HG02678 (cell line): ENCODE data around the gene UBE2D1.
"Not testable (repeated sequence)": the region's sequence is repeated elsewhere in the genome, so short reads cannot be mapped to it uniquely, and the experiment has no call there.

Experiments
- ATAC-seq: cut with Tn5 transposase; IDR thresholded peaks from one replicate; pipeline ENCODE4 v1.9.1; 2021; ENCODE audit warnings: mild to moderate bottlenecking, moderate library complexity; ENCODE audit not compliant: unreplicated experiment

UBE2D1 gene

DNA sequence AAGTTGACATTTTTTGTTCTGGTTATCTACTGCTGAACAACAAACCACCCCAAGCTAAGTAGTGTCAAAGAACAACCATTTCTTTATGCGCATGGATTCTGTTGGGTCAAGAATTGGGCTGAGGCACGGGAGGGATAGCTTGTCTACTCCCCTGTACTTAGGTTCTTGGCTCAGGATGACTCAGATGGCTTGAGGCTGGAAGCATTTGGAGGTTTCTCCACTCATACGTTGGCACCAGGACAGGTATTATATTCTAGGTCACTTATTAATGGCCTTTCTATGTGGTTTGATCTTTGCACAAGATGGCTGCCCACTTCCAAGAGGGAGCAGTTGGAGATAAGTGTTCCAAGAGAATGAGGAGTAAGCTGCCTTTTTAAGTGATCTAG lies 38.6 kb downstream of the UBE2D1 start:
- no peak for ATAC-seq

DNA sequence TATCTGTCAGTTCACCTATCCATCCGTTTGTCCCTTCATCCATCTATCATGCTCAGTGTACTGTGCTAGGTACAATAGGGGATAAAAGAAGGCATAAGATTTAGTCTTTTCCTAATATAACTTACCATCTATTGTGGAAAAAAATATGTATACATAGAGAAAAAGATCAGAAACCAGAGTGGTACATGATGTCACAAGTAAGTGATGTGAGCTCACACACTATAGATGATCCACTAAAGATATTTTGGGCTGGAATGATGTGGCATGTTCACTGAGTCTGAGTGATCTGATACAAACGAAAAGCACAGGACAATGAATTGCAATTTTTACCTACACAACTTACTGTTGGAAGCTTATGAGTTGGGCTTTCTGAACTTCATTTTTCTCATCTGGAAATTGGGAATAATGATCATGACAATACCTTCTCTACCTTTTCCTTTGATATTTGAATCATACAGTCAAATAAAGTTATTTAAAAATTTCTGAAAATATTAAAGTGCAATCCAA lies 47.7 kb downstream of the UBE2D1 start:
- ATAC-seq = no peak

DNA sequence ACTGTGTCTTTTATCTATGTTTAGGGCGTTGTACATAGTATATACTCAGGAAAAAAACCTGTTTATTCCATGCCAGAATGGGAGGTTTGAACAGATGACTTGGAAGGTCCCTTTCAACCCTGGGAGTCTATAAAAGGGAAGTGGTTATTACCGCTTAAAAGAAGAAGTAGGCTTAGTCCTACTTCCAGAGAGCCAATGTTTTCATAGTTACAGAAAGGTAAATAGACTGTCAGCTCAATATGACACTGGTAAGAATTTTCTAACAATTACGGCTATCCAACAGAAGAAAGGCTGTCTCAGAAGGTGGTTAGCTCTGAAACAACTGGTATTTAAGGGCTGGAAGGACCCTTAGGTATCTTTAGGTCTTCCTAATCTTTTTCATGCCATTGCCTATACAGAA lies 49.3 kb downstream of the UBE2D1 start:
- peak; percentile 44 for ATAC-seq

DNA sequence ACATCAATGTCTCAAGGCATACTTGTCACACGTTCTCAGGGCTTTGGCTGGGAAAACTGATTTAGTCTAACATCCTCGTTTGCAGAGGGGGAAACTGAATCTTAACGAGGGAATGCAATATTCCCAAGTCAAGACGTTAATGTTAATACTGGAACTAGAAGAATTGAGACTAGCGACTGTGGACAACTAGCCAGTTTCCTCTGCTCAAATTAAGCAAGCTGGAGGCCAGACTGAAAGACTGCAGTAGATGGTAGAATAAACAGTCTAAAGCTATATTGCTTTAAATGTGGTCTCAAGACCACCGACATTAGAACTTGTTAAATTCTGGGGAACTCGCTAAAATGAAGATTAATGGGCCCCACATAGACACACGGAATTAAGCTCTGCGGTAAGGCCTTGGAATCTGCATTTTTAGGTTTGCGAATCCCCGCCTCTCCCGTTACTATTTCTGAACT lies 49.8 kb downstream of the UBE2D1 start:
- ATAC-seq = peak; percentile 0

DNA sequence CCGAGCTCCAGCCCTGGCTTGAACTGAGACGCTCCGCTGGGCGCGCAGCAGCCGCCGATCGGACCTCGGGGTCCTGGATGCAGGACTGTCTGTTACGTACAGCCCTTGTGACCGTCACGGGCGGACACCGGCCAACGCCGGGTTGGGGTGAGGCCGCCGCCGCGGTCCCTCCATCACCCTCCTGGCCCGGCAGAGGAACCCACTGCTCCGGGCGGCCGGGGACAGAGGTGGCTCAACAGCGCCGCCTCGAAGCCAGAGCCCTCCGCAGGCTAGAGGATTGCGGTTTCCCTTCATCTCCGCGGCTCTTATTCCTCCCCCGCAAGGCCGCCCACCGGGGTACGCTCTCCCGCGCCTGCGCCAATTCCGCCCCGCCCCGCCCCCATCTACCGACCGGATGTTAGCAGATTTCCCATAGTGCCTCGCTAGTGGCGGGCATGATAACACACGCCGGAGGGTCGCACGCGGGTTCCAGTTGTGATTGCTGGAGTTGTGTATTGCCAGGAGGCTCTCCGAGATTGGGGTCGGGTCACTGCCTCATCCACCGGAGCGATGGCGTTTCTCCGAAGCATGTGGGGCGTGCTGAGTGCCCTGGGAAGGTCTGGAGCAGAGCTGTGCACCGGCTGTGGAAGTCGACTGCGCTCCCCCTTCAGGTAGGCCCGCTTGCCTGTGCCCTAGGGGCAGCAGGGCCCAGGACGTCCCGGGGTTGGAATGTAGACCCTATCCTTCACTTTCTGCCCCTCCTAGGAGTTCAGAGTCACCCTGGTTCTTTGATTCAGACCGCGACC lies 50.4 kb downstream of the UBE2D1 start, which contains the start of gene TFAM:
Gene TFAM, plus strand, starts transcription at position 412 of the 785 bp plus-strand sequence. Its CDS starts 138 bp downstream, at position 550.
- peak; percentile 90 for ATAC-seq

DNA sequence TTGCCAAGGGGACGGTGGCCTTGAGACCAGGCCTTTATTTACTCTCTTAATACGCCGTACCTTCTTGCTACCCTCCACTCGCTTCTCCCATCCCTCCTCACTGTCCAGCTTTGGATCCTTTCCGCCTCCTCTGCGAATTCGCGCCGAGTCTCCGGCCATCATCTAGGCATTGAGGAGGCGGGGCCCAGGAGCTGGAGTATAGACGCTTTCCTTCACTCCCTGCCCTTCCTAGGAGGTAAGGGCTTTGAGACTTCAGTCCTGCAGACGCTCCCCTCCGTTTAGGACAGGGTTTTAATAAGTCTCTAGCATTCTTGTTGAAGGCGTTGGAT lies 50.9 kb downstream of the UBE2D1 start:
- peak; percentile 1 for ATAC-seq

DNA sequence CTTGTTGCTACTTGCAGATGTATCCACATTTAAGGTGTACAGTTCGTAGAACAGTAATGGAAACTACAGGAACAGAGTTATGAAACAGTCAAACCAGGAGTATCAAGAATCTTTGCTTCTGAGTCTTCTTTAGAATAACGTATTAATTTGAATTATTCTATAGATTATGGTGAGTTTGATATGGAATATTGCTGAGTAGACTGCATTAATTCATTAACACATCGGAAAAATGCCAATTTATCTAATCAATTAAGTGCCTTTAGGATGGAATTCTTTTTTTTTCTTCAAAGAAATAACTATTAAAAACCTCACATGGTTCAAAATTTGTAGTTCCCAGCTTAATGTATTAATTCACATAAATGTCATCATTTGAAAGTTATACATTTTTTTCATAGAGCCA lies 54.2 kb downstream of the UBE2D1 start:
- no peak for ATAC-seq

DNA sequence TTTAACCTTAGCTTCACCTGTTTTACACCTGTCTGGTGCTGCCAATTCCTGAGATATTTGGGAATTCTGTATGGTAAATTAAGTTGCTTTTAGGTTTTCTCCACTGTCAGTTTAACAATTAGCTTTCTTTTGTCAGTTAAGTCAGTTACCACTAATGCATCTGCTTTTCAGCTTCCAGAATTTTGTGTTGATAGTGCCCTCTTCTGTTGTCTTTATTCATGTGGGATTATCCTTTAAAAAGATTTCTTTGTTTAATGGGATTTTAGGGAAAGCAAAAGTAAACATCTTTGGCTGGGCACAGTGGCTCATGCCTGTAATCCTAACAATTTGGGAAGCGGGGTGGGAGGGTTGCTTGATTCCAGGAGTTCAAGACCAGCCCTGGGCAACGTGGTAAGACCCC lies 58.5 kb downstream of the UBE2D1 start:
- ATAC-seq = no peak

DNA sequence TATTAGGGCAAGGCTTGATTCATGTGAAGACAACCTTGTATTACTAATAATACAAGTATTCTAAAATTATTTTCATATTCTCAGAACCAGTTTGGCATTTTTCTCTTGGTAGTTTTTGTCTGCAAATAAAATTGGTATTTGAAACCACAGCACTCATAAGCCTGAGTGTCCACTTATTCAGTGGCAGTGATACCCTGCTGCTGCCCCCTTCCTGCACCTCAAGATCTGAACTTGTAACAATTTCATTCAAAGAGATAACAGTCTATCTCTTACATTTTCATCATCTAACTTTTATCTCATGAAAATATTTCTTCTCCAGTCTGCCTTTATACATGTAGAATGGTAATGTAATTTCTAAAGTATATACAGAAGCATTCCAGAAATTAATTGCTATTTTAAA lies 59.7 kb downstream of the UBE2D1 start:
- ATAC-seq = no peak

DNA sequence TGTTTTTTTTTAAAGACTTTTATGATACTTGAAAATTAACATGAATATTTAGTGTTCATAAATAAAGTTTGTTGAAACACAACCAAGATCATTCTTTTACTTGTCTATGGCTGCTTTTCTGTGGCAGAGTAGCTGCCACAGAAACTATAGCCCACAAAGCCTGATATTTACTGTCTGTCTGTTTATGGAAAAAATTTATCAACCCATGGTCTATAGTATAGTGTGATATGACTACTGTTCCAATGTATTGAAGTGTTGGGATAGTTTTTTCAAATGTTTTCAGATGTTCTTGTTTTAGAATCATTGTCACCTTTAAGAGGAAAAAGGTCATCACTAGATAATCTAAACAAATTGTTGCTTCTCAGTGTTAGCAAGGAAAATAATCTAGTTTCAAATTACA lies 61.3 kb downstream of the UBE2D1 start:
- no peak for ATAC-seq

DNA sequence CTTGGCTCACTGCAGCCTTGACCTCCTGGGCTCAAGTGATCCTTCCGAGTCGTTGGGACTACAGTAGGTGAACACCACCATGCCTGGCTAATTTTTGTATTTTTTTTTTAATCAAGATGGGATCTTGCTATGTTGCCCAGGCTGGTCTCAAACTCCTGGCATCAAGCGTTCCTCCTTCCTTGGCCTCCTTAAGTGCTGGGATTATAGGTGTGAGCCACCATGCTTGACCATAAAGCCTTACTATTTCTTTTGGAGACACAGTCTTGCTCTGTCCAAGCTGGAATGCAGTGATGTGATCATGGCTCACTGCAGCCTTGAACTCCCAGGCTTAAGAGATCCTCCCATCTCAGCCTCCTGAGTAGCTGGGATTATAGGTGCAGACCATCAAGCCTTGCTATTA lies 63.0 kb downstream of the UBE2D1 start:
- no peak for ATAC-seq

DNA sequence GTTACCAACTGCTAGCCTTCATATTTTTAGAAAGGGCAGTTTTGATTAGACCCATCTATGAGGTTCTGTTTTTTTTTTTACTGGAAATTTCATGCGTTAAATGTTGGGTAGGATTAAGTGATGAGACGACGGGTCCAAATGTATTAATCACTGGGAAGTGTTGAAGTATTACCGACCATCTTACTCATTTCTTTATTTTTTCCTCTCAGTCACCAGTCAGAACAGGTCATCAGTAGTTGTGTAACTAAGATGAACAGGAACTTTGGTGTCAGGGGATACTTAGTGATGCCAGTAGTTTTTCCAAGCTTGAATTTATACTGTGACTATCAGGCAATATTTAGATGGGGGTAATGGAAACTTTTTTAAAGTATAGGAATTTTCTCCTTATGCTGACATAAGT lies 64.6 kb downstream of the UBE2D1 start:
- no peak for ATAC-seq

DNA sequence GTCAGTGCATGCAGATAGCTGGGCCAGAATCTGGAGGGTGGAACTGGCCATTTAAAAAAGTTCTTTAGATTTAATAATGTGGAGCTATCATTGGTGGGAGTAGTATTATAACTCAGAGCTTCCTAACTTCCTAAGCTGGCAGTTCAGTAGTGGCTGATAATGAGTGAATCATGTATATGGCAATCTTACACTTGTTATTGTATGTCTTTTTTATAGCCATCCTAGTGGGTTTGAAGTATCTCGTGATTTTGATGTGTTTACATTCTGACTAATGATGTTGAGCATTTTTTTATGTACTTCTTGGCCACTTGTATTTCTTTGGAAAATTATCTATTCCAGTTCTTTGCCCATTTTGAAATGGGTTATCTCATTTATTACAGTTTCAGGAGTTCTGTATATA lies 65.8 kb downstream of the UBE2D1 start:
- no peak for ATAC-seq

DNA sequence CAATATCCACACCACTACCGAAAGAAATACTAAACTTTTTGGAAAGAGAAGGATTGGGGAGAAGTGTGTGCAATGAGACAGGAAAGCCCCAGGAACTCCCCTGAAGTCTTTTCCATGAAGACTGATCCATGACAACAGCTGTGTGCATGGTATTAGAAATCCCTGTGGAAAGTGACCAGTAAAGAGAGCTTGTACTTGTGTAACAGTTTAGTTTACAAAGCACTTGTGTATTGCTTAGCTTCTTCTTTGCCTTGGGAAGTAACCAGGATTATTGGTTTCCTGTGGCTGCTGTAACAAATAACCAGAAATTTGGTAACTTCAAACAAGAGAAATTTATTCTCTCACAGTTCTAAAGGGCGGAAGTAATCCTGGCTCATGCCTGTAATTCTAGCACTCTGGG lies 69.2 kb downstream of the UBE2D1 start:
- ATAC-seq = no peak

DNA sequence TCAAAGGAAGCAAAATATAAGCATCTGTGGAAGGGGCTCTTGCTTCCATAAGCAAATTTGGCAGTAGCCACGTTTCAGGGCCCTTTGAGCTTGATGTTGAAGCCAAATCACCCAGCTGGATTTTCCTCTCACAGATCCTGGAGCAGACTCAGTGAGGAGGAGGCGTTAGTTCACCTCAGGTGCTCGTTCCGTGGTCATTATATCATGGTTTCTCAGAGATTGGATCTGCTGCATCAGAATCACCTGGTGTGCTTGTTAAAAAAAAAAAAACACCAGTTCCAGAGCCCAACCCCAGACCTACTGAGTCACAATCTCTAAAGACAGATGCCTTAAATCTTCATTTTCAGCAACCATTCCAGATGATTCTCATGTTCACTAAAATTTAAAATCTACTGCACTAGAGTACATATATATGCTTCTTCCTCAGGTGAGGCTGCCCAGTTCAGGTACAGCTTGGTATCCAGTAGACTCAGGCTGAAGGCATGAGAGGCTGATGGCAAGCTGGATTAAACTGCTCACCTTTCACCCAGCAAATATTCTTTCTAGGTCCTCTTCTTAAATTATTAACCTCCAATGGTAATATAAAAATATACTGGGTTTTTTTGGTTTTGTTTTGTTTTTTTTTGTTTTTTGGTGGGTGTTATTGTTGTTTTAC lies 75.3 kb downstream of the UBE2D1 start:
- ATAC-seq = no peak

DNA sequence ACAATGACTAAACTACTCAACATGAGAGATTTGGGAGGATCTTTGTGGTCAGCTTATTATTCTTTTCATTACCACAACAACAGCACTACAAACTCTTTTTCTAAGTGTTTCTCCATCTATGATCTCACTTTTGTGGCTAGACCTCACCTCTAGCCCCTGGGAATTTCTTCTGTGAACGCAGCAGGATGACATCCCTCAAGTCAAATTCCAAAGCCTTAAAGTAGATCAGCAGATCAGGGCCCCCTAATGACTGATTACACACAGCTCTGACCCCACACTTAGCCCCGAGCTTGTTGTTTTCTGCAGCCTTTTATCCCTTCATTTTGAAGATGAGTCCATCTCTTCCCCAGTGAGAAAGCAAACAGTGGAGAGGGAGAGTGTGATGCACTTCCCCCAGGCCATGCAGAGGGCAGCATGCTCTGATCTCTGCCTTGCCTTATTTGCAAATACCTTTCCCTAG lies 77.7 kb downstream of the UBE2D1 start:
- ATAC-seq = no peak

DNA sequence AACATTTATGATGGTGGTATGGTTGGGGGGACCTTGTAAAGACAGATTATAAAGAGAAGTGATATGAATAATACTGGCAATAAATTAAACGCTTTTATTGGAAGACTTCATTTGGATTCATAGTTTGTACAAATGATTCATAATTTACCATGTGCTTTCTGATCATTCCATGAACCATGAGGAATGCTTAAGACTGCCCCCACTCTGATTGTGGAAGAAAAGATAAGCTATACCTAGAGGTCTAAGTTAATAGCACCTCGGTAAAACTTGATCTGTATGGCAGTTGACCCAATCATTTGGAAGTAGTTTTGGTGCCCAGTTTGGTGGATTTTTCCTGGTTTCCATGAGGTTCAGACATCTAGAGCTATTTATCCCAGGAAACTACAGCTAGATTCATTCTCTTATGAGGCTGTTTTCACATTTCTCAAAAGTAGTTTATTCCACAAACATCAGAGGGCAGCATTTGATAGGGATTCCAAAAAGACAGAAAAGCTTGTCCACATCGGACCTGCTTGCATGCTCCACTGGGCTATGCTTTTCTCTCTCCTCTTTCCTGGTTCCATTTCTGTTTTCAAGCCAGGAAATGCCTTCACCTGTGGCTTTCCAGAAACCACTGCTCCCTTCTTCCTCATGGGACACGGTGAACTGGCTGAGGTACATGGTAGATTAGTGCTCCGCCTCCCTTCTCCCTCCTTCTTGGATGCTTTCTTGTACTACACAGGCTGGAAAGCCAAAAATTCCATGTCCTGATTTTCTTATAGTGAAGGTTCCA lies 79.7 kb downstream of the UBE2D1 start:
- no peak for ATAC-seq

DNA sequence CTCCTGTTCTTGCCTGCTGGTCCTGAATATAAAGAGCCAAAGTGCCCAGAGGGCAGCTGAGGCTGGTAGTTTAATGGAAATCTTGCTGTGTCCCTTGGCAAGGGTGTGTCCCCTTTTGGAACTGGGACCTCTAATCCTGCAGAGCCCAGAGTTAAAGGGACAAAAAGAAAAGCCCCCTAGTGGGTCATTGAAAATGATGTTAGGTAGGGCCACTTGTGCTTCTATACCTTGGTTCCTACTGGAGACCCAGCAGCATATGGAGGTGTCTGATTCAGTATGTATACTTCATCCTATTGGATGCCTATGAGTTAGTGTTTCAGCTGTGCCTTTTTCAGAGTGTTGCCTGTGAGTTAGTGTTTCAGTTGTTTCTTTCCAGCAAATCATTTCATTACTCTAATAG lies 81.0 kb downstream of the UBE2D1 start:
- ATAC-seq = no peak

DNA sequence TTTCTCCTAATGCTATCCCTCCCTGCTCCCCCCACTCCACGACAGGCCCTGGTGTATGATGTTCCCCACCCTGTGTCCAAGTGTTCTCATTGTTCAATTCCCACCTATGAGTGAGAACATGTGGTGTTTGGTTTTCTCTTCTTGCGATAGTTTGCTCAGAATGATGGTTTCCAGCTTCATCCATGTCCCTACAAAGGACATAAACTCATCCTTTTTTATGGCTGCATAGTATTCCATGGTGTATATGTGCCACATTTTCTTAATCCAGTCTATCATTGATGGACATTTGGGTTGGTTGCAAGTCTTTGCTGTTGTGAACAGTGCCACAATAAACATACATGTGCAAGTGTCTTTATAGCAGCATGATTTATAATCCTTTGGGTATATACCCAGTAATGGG lies 83.1 kb downstream of the UBE2D1 start:
- not testable (repeated sequence) for ATAC-seq
